Stimulated activated CD4-positive, alpha-beta T cell treated with anti-CD3 and anti-CD28 coated beads, Interleukin-15, amount 100 ng/mL, for 24 hours (primary cell): ENCODE measurements around the gene MRPL55.

Experiments used
- DNase-seq: peaks from one replicate; pipeline ENCODE4 v3.0.0-alpha.2; 2020

MRPL55 gene

GRCh38 chr1:228082918-228083870 lies 25.9 kb downstream of the MRPL55 start:
- DNase-seq: peak; percentile 46

- peak; percentile 92 for DNase-seq
Measured at GRCh38 chr1:228082214-228082917, 26.7 kb downstream of the MRPL55 start, which contains the start of gene ARF1. Gene ARF1 (plus strand): TSS chr1:228082708. CDS start chr1:228097115, 14,407 bp downstream.

DNA sequence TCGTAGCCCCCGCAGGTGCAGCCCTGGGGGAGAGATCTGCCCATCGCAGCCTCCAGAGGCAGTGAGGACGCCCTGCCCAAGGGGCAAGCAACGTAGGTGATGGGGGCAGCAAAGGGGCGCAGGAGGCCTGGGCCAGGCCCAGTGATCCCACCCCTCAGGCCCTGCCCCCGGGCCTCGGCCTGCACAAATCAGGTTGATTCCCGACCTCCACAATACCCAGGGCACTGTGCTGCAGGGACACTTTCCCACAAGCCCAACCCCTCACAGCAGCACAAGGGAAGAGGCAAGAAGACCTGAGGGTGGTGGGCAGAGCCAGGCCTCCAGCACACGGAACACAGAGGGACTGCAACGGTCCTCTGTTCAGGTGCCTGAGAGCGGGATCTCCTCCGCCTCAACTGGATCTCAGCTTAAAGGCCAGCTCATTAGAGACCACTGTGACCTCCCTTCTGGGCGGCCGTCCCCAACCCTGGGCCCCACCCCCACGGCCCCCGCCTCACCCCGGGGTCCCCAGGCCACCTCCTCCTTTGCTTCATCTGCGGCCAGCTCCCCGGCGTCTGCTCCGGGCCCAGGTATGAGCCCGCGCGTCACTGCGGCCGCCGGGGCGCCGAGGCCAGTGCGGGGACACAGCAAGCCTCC lies 27.4 kb downstream of the MRPL55 start:
- peak; percentile 39 for DNase-seq

DNA sequence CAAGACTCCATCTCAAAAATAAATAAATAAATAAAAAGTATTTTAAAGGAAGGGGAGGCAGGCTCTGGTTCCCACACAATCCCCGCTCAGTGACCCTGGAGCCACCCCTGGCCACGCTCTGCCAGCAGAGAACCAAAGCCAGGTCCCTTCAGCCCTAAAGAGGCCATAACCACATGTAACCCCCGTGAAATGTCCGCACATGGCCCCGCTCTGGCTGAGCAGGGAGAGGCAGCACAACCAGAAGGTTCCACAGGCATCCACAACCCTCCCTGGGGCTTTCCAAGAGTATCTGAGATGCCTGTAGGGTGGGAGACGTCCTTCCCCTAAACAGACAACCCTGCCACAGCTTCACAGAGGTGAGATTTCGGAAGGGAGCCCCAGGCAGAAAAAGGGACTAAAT lies 28.0 kb downstream of the MRPL55 start:
- no peak for DNase-seq

- DNase-seq: peak; percentile 1
Measured at GRCh38 chr1:228079601-228080263, 29.4 kb downstream of the MRPL55 start.

GRCh38 chr1:228079013-228079412 lies 30.1 kb downstream of the MRPL55 start:
- DNase-seq: peak; percentile 1

DNA sequence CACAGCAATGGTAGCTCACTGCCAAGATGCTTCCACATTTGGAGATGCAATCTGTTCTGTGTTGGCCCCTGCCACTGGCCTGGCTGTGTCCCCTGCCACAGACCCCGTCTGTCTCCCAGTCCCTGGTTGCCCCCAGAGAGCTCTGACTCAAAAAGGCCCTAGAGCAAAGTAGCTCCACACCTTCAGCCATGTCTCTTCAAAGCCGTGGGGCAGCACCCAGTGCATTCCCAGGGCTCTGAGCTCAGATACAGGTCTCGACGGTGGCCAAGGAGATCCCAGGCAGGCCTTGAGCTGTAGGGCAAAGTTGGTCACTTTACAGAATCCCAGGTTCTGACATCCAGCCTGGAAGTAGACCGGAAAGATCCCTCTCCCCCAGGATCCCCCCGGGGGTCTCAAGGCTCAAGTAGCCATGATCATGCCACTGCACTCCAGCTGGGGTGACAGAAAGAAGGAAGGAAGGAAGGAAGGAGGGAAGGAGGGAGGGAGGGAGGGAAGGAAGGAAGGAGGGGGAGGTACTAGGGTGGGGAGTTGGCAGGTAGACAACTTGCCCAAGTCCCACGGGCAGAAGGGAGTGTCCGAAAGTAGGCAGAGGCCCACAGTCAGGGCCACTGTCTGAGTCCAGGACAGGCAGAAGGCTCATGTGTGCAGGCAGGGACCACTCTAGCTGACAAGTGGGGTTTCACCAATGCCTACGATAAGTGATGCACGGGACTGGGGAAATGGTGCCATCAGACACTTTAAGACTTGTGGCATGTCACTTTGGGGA lies 31.4 kb downstream of the MRPL55 start:
- no peak for DNase-seq

GRCh38 chr1:228076796-228077430 lies 32.2 kb downstream of the MRPL55 start:
- DNase-seq: no peak

DNA sequence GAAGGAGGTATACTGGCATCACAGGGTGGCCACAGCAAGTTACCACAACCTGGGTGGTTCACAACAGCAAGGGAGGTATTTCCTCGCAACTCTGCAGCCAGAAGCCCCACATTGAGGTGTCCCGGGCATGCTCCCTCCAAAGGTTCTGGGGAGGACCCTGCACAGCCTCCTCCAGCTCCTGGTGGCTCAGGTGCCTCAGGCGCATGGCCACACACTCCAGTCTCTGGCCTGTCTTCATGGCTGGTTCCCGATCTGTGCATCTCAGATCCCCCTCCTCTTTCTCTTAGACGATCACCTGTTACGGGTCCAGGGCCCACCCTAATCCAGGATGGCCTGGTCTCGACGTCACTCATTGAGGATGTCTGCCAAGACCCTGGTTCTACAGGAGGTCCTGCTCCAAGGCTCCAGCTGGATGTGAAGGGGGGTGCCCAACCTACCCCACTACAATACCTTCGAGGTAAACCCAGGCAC lies 33.3 kb downstream of the MRPL55 start:
- DNase-seq: no peak

DNA sequence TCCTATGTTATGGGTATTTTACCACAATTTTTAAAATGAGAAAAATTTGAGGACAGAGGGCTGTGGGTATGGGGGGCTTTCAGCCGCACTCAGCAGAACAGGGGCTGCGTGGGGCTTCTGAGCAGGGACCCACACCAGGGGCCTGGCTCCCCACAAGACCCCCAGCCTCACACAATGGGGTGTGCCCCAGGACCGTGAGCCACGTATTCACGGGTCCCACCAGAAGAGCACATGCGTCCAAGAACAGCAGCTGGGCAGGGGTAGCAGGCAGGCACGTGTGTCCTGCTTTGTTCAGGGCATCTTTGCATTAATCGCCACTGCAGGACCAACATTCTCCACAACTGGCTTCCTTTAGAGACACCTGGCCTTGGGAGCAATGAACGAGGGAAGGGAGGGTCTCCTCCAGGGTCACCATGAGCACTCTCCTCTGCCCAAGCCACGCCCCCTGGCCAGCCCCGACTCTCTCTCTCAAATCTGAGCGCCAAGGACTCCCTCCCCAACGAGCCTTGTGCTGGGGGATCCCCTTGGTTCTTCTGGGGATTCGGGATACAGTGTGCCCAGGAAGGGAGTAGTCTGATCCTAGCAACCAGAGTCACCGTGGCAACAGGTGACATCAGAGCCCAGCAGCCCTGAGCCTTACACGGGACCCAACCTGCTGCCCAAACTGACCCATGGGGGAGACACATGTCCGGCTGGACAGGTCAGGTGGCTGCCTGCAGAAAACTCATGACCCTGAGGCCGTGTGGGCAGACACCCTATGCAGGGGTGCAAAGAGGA lies 34.0 kb downstream of the MRPL55 start:
- DNase-seq: no peak

GRCh38 chr1:228073857-228074545 lies 35.1 kb downstream of the MRPL55 start:
- DNase-seq: no peak

- no peak for DNase-seq
Measured at GRCh38 chr1:228073061-228073856, 35.8 kb downstream of the MRPL55 start.

GRCh38 chr1:228072658-228073043 lies 36.4 kb downstream of the MRPL55 start:
- no peak for DNase-seq

DNA sequence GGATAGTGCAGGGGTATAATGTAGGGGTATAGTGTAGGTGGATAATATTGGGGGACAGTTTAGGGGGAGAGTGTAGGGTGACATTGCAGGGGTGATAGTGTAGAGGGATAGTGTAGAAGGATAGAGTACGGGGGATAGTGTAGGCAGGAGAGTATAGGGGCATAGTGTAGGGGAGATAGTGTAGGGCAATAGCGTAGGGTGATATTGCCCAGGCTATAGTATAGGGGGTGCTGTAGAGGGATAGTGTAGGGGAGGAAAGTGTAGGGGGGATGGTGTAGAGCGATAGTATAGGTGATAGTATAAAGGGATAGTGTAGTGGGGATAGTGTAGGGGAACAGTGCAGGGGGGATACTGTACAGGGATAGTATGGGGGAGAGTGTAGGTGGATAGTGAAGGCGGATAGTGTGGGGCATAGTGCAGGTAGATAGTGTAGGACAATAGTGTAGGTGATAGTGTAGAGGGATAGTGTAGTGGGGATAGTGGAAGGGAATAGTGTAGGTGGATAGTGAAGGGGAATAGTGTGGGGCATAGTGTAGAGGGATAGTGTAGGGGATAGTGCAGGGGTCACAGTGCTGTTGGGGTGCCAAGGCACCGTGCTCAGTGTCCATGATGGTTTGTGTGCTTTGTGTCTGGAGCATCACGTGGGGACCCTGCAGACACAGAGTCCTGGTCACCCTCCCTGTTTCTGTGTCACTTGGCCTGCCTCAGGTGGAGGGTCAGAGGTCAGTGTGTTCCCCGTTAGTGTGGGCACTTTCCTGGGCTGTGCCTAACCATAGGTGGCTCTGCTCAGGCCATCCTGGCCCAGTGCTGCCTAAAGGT lies 37.1 kb downstream of the MRPL55 start:
- no peak for DNase-seq

GRCh38 chr1:228070851-228071250 lies 38.2 kb downstream of the MRPL55 start:
- no peak for DNase-seq

GRCh38 chr1:228070173-228070572 lies 38.9 kb downstream of the MRPL55 start:
- DNase-seq: no peak

DNA sequence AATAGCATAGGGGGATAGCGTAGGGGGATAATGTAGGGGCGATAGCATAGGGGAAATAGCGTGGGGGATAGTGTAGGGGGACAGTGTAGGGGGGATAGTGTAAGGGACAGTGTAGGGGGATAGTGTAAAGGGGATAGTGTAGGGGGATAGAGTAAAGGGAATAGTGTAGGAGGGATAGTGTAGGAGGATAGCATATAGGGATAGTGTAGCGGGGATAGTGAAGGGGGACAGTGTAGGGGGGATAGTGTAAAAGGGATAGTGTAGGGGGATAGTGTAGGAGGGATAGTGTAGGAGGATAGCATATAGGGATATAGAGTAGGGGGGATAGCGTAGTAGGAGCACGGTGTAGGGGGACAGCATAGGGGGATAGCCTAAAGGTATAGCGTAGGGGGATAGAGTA lies 40.7 kb downstream of the MRPL55 start:
- DNase-seq: no peak
